ENCODE measurements around the gene GRHL3.

Gene GRHL3

DNA sequence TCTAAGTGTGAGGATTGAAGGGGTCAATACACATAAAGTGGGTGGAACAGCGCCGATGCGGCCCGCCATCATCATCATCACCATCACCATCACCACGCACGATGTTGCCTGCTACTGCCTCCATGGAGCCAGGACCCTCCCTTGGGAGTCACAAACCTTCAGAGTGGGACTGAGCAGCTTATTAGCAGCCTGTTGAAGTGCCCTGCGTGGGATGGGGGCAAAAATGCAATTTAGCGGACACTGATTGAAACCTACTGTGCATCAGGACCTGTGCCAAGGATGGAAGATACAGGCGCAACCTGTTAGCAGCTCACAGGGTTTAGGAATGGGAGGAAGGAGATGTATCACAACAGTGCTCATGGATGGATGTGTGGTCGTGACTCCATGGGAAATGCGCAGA is 67.8 kb downstream of the GRHL3 start:
- Histone ChIP-seq H3K36me3 (ENCODE audit: insufficient read depth, low read length) (no peaks in the 10 kb centered on the region; the same call in 1 of the 2 replicates), H3K27me3 (ENCODE audit: insufficient read depth, low read length) (no peaks in the 10 kb centered on the region), H3K4me3 (ENCODE audit: low read depth, low read length, poor library complexity, severe bottlenecking) (no peak overlapping the region), H3K9me2 (ENCODE audit: low read depth, low read length) (no peaks in the 10 kb centered on the region), H3K9ac (ENCODE audit: low read length) (no peak overlapping the region), H3F3A (ENCODE audit: insufficient read depth, low read length) (no peaks in the 10 kb centered on the region), H4K20me1 (ENCODE audit: insufficient read depth, low read length) (no peaks in the 10 kb centered on the region), H3K9me3 (ENCODE audit: low read length) (no peaks in the 10 kb centered on the region), H2AFZ (ENCODE audit: low read length) (no peak overlapping the region), H3K79me2 (ENCODE audit: insufficient read depth, low read length) (no peaks in the 10 kb centered on the region), H3K27ac (ENCODE audit: low read depth, low read length, poor library complexity, severe bottlenecking) (no peak overlapping the region), H3K4me1 (ENCODE audit: insufficient read depth, low read length, severe bottlenecking) (peaks cover 38% of the 10 kb centered on the region), H3K4me2 (ENCODE audit: low read length) (peak overlapping the region; percentile 15; the same call in 1 of the 2 replicates)
- TF ChIP-seq CTCF (IDR thresholded peaks at IDR 0.05; ENCODE audit: low read length) (no peak), EZH2 (IDR thresholded peaks at IDR 0.05; ENCODE audit: borderline replicate concordance, low read length) (no peak)

DNA sequence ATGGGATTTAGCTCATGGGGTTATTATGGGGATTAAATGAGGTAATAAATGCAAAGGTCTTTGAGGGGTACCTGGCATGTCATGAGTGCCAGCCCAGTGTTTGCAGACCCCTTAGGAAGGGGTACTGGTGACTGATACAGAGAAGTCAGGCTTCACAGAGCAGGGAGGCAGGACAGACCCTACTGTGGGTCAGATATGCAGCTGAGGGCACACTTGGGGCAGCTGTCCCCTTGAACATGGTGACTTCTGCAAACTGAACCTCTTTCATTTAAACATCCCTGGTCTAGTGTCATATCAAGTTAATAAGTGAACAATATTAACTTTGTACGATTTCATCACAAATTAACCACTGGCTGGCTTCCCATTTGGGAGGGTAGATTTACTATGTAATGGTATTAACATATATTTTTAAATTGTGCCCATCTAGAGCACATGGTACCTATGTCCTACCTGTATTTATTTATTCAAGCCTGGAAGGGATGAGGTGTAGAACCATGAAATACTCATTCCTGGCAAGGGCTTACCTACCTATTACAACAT is 68.5 kb downstream of the GRHL3 start:
- no peak for TF ChIP-seq EZH2 (IDR thresholded peaks at IDR 0.05; ENCODE audit: borderline replicate concordance, low read length)
- H3K36me3 ChIP-seq (ENCODE audit: insufficient read depth, low read length) = no peaks in the 10 kb centered on the region; the same call in 1 of the 2 replicates
- no peak overlapping the region for H3K9ac ChIP-seq (ENCODE audit: low read length)
- H3K9me3 ChIP-seq (ENCODE audit: low read length) = no peaks in the 10 kb centered on the region
- H2AFZ ChIP-seq (ENCODE audit: low read length) = no peak overlapping the region
- H4K20me1 ChIP-seq (ENCODE audit: insufficient read depth, low read length) = no peaks in the 10 kb centered on the region
- H3F3A ChIP-seq (ENCODE audit: insufficient read depth, low read length) = no peaks in the 10 kb centered on the region
- no peak overlapping the region for H3K27ac ChIP-seq (ENCODE audit: low read depth, low read length, poor library complexity, severe bottlenecking)
- no peaks in the 10 kb centered on the region for H3K9me2 ChIP-seq (ENCODE audit: low read depth, low read length)
- no peaks in the 10 kb centered on the region for H3K79me2 ChIP-seq (ENCODE audit: insufficient read depth, low read length)
- no peak overlapping the region for H3K4me2 ChIP-seq (ENCODE audit: low read length)
- peaks cover 46% of the 10 kb centered on the region for H3K4me1 ChIP-seq (ENCODE audit: insufficient read depth, low read length, severe bottlenecking)
- no peaks in the 10 kb centered on the region for H3K27me3 ChIP-seq (ENCODE audit: insufficient read depth, low read length)
- H3K4me3 ChIP-seq (ENCODE audit: low read depth, low read length, poor library complexity, severe bottlenecking) = no peak overlapping the region

- no peak for TF ChIP-seq EZH2 (IDR thresholded peaks at IDR 0.05; ENCODE audit: borderline replicate concordance, low read length)
- no peak for TF ChIP-seq CTCF (IDR thresholded peaks at IDR 0.05; ENCODE audit: low read length)
- no peaks in the 10 kb centered on the region for H3F3A ChIP-seq (ENCODE audit: insufficient read depth, low read length)
- no peaks in the 10 kb centered on the region; the same call in 1 of the 2 replicates for H3K36me3 ChIP-seq (ENCODE audit: insufficient read depth, low read length)
- H3K4me1 ChIP-seq (ENCODE audit: insufficient read depth, low read length, severe bottlenecking) = peaks cover 53% of the 10 kb centered on the region
- H3K27ac ChIP-seq (ENCODE audit: low read depth, low read length, poor library complexity, severe bottlenecking) = no peak overlapping the region
- no peaks in the 10 kb centered on the region for H4K20me1 ChIP-seq (ENCODE audit: insufficient read depth, low read length)
- no peak overlapping the region for H2AFZ ChIP-seq (ENCODE audit: low read length)
- no peak overlapping the region for H3K4me3 ChIP-seq (ENCODE audit: low read depth, low read length, poor library complexity, severe bottlenecking)
- no peaks in the 10 kb centered on the region for H3K79me2 ChIP-seq (ENCODE audit: insufficient read depth, low read length)
- H3K9ac ChIP-seq (ENCODE audit: low read length) = no peak overlapping the region
- no peaks in the 10 kb centered on the region for H3K27me3 ChIP-seq (ENCODE audit: insufficient read depth, low read length)
- H3K4me2 ChIP-seq (ENCODE audit: low read length) = no peak overlapping the region
- no peaks in the 10 kb centered on the region for H3K9me2 ChIP-seq (ENCODE audit: low read depth, low read length)
- H3K9me3 ChIP-seq (ENCODE audit: low read length) = no peaks in the 10 kb centered on the region
Measured at GRCh38 chr1:24388331-24388885, 69.3 kb downstream of the GRHL3 start.

DNA sequence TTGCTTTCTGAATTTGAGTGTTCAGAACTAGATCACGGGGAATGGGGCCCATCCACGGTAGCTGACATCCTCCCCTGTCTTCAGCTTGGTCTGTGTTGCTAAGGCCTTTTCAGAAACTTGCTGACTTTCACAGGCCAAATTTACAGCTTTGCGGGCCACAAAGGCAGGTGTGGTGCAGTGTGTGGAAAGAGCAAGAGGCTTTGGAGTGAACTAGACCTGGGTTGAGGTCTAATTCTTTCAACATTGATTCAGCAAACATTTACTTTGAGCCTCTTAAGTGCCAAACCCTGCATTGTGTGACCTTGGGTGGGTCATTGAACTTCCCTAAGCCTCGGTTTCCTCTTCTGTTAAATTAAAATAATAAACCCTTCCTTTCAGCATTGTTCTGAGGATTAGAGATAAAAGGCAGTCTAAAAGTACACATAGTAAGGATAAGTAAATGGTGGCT is 70.1 kb downstream of the GRHL3 start:
- peaks cover 60% of the 10 kb centered on the region for H3K4me1 ChIP-seq (ENCODE audit: insufficient read depth, low read length, severe bottlenecking)

More for the DNA sequence above, 70.1 kb downstream of the GRHL3 start:
- H2AFZ ChIP-seq (ENCODE audit: low read length) = no peak overlapping the region
- H3K27me3 ChIP-seq (ENCODE audit: insufficient read depth, low read length) = no peaks in the 10 kb centered on the region
- H3K4me3 ChIP-seq (ENCODE audit: low read depth, low read length, poor library complexity, severe bottlenecking) = no peak overlapping the region
- H3K79me2 ChIP-seq (ENCODE audit: insufficient read depth, low read length) = no peaks in the 10 kb centered on the region
- TF ChIP-seq EZH2 (IDR thresholded peaks at IDR 0.05; ENCODE audit: borderline replicate concordance, low read length) (no peak), CTCF (IDR thresholded peaks at IDR 0.05; ENCODE audit: low read length) (no peak)
- no peak overlapping the region for H3K4me2 ChIP-seq (ENCODE audit: low read length)
- no peaks in the 10 kb centered on the region for H3F3A ChIP-seq (ENCODE audit: insufficient read depth, low read length)
- no peaks in the 10 kb centered on the region for H3K9me2 ChIP-seq (ENCODE audit: low read depth, low read length)
- H3K9ac ChIP-seq (ENCODE audit: low read length) = no peak overlapping the region
- no peaks in the 10 kb centered on the region; the same call in 1 of the 2 replicates for H3K36me3 ChIP-seq (ENCODE audit: insufficient read depth, low read length)
- H3K27ac ChIP-seq (ENCODE audit: low read depth, low read length, poor library complexity, severe bottlenecking) = no peak overlapping the region
- H4K20me1 ChIP-seq (ENCODE audit: insufficient read depth, low read length) = no peaks in the 10 kb centered on the region
- no peaks in the 10 kb centered on the region for H3K9me3 ChIP-seq (ENCODE audit: low read length)

Data from OCI-LY1 (cell line).